ENCODE data around the gene QRFP. TPM values are rescaled to one million over a fixed set of nuclear protein-coding genes. Genes with fewer than 3 reads are reported as not detected.

QRFP gene
- total RNA-seq, 1 experiment from 2014 or later: not detected

- no TSS peak for BruUV-seq (replicated peaks)
Observed at GRCh38 chr9:130911254-130912049, 14.8 kb upstream of the QRFP start.

More at GRCh38 chr9:130911254-130912049, 14.8 kb upstream of the QRFP start:
- CTCF ChIA-PET: no interaction called here
- Histone ChIP-seq H4K20me1 (ENCODE audit: insufficient read depth) (no peaks in the 10 kb centered on the region), H3K36me3 (ENCODE audit: control insufficient read depth in 1 of 2, insufficient read depth in 2 of 2, low read length in 2 of 2) (no peaks in the 10 kb centered on the region), H3K4me3 (replicated peaks in 1 of 2; ENCODE audit: low read depth in 1 of 2, low read length in 2 of 2) (no peak overlapping the region), H3K9me3 (ENCODE audit: control insufficient read depth in 1 of 2, insufficient read depth in 1 of 2, low read depth in 1 of 2, low read length in 2 of 2) (no peaks in the 10 kb centered on the region), H3K9ac (ENCODE audit: low read length) (no peak overlapping the region), H3K9me2 (ENCODE audit: insufficient read depth) (no peaks in the 10 kb centered on the region), H3K27me3 (ENCODE audit: insufficient read depth, low read length) (no peaks in the 10 kb centered on the region), H3K4me2 (ENCODE audit: low read length) (no peak overlapping the region), H2AFZ (ENCODE audit: low read depth, low read length, poor library complexity, severe bottlenecking) (no peak overlapping the region), H3K79me2 (ENCODE audit: insufficient read depth, low read length) (no peaks in the 10 kb centered on the region), H3K4me1 (ENCODE audit: control insufficient read depth in 1 of 2, insufficient read depth in 2 of 2, low read length in 2 of 2) (no peaks in the 10 kb centered on the region), H3K27ac (ENCODE audit: low read depth, low read length) (no peak overlapping the region)
- POLR2A ChIA-PET: interaction anchor here (0.8 kb wide), 1 partner anchor 16 kb away, joined by 3 read pairs; no protein-coding TSS in a partner anchor
- DNase-seq (ENCODE audit: low read depth, low spot score): no peak
- RAD21 ChIA-PET (ENCODE audit: low non-redundant PET in 1 of 2, low total read pairs in 2 of 2, uncharacterized antibody in 2 of 2, unreplicated experiment in 2 of 2): no interaction called here
- intact Hi-C loops (cut with micrococcal nuclease): no loop called here
- no peak for ATAC-seq
- TF ChIP-seq RAD21 (IDR thresholded peaks at IDR 0.05; ENCODE audit: low read depth): no peak
- no peak for TF ChIP-seq POLR2A (IDR thresholded peaks at IDR 0.05; ENCODE audit: borderline replicate concordance, extremely low read depth, insufficient read depth, insufficient read length)
- TF ChIP-seq MAX (IDR thresholded peaks at IDR 0.05): no peak
- TF ChIP-seq POLR2AphosphoS5 (IDR thresholded peaks at IDR 0.05; ENCODE audit: low read depth, low read length): no peak
- TF ChIP-seq ATF3 (IDR thresholded peaks at IDR 0.05): no peak
- TF ChIP-seq ELF1 (IDR thresholded peaks at IDR 0.05; ENCODE audit: borderline replicate concordance, low read depth): no peak
- TF ChIP-seq SP1 (IDR thresholded peaks at IDR 0.05; ENCODE audit: low read depth): no peak
- no peak for TF ChIP-seq ZBTB33 (IDR thresholded peaks at IDR 0.05; ENCODE audit: extremely low read depth, insufficient replicate concordance, low read length)
- no peak for TF ChIP-seq YY1 (IDR thresholded peaks at IDR 0.05; ENCODE audit: extremely low read depth, insufficient replicate concordance, low read depth, low read length)
- TF ChIP-seq EGR1 (IDR thresholded peaks at IDR 0.05; ENCODE audit: low read depth): no peak
- TF ChIP-seq REST (IDR thresholded peaks at IDR 0.05; ENCODE audit: low read depth): no peak
- TF ChIP-seq EZH2 (IDR thresholded peaks at IDR 0.05): no peak
- no peak for TF ChIP-seq SRF (IDR thresholded peaks at IDR 0.05; ENCODE audit: low read depth)
- TF ChIP-seq SIN3A (IDR thresholded peaks at IDR 0.05; ENCODE audit: low read depth): no peak
- no peak for TF ChIP-seq JUND (IDR thresholded peaks at IDR 0.05)
- TF ChIP-seq ZNF274 (IDR thresholded peaks at IDR 0.05; ENCODE audit: low read depth, low read length): no peak
- no peak for TF ChIP-seq CEBPB (IDR thresholded peaks at IDR 0.05; ENCODE audit: low read depth)
- TF ChIP-seq FOSL1 (IDR thresholded peaks at IDR 0.05; ENCODE audit: low read depth): no peak
- TF ChIP-seq CBX3 (IDR thresholded peaks at IDR 0.05; ENCODE audit: low read depth): no peak
- no peak for TF ChIP-seq ZFX (IDR thresholded peaks at IDR 0.05)
